Gastrocnemius medialis (tissue), 4 donors: Measurements from ENCODE around the gene SLC35F1. TPM values are rescaled to one million over a fixed set of nuclear protein-coding genes. Genes with fewer than 3 reads are reported as not detected.

Experiments
- ATAC-seq, 2 donors: fragments of 150-250 bp; one replicate each; pipeline ENCODE4 v1.9.1; 2016
- DNase-seq, 2 donors: peaks; one replicate each; pipeline ENCODE4 v3.0.0-alpha.2; 2019
- H3K27ac ChIP-seq, 4 donors: fragments of 200-600 bp; sonication (generic); 1 replicate in 1 of 4; 2 replicates in 3 of 4; pipeline ENCODE4 v1.5.1; 2016 to 2018; ENCODE audit warnings: mild to moderate bottlenecking in 2 of 4, moderate library complexity in 1 of 4
- H3K27me3 ChIP-seq, 3 donors: fragments of 200-600 bp; sonication (generic) in 2 of 3; 1 replicate in 1 of 3; 2 replicates in 2 of 3; pipeline versions ENCODE4 v1.5.1 to v1.6.0; 2016 to 2019; ENCODE audit warnings: mild to moderate bottlenecking in 1 of 3, moderate library complexity in 1 of 3
- H3K36me3 ChIP-seq, 2 donors: fragments of 200-600 bp; sonication (generic) in 1 of 2; one replicate each; pipeline ENCODE4 v1.5.1; 2017 to 2018
- H3K4me1 ChIP-seq, 2 donors: fragments of 200-600 bp; sonication (generic) in 1 of 2; one replicate each; pipeline ENCODE4 v1.5.1; 2016 to 2017; ENCODE audit warnings: mild to moderate bottlenecking in 2 of 2
- H3K4me3 ChIP-seq, 4 donors: fragments of 200-600 bp; sonication (generic) in 3 of 4; 1 replicate in 1 of 4; 2 replicates in 3 of 4; pipeline ENCODE4 v1.5.1; 2016 to 2019; ENCODE audit warnings: mild to moderate bottlenecking in 2 of 4
- H3K9me3 ChIP-seq, 3 donors: fragments of 200-600 bp; sonication (generic) in 2 of 3; 1 replicate in 1 of 3; 2 replicates in 2 of 3; pipeline ENCODE4 v1.5.1; 2016 to 2019
- CTCF ChIP-seq, 5 experiments: fragments of 450-650 bp in 3 of 5; fragments of 200-600 bp in 2 of 5; sonication (generic) in 2 of 5; IDR thresholded peaks in 4 of 5; conservative IDR thresholded peaks in 1 of 5; 1 replicate in 4 of 5; 2 replicates in 1 of 5; pipeline ENCODE4 v1.5.1; 2016 to 2019; ENCODE audit warnings: antibody characterized with exemption in 5 of 5, mild to moderate bottlenecking in 3 of 5, moderate library complexity in 3 of 5
- POLR2A ChIP-seq, 2 donors: fragments of 450-650 bp; IDR thresholded peaks; one replicate each; pipeline ENCODE4 v1.6.1; 2017; ENCODE audit warnings: antibody characterized with exemption in 2 of 2, mild to moderate bottlenecking in 2 of 2, moderate library complexity in 2 of 2
- in situ Hi-C, 4 donors: fragments of 200-750 bp; cut with MboI; loops; one replicate each; pipeline versions ENCODE4 v1.15.0 to v1.8.0; 2017; ENCODE audit warnings: low sequenced_read_pairs in 4 of 4
- intact Hi-C: fragments of 100-400 bp; cut with DNase I; formaldehyde crosslinking; loops from one replicate; pipeline ENCODE4 v1.15.1; 2023; ENCODE audit warnings: low total_unique reads
- total RNA-seq, 4 donors: library from RNA; depleted of rRNA; stranded (reverse); fragments of >200 nt; gene quantifications; one replicate each; pipeline versions ENCODE4 v1.1.0 to v1.2.3, GENCODE V29; 2016

SLC35F1 gene
- total RNA-seq, 4 donors from 2014 or later, result 0.13 to 0.29 TPM; not detected in 2

- H3K4me1 ChIP-seq, result no peaks in the 10 kb centered on the region
- intact Hi-C loops, result no loop called here
- H3K4me3 ChIP-seq, result no peak overlapping the region
- H3K27ac ChIP-seq, result no peak overlapping the region
- no peaks in the 10 kb centered on the region for H3K9me3 ChIP-seq
- no peak for ATAC-seq
- in situ Hi-C loops, result no loop called here
- no peaks in the 10 kb centered on the region for H3K36me3 ChIP-seq
- TF ChIP-seq POLR2A (IDR thresholded peaks at IDR 0.05), result no peak
- TF ChIP-seq CTCF (IDR thresholded peaks at IDR 0.05 in 4 of 5, conservative IDR thresholded peaks at IDR 0.05 in 1 of 5), result no peak
- no peaks in the 10 kb centered on the region for H3K27me3 ChIP-seq
- DNase-seq, result no peak
These were observed 240.4 kb downstream of the SLC35F1 start for GRCh38 chr6:118147511-118147910.

GRCh38 chr6:118148561-118148960 is 241.5 kb downstream of the SLC35F1 start:
- no peak overlapping the region for H3K27ac ChIP-seq
- no peaks in the 10 kb centered on the region for H3K9me3 ChIP-seq
- H3K4me3 ChIP-seq, result no peak overlapping the region
- in situ Hi-C loops, result no loop called here
- TF ChIP-seq POLR2A (IDR thresholded peaks at IDR 0.05), result no peak
- TF ChIP-seq CTCF (IDR thresholded peaks at IDR 0.05 in 4 of 5, conservative IDR thresholded peaks at IDR 0.05 in 1 of 5), result no peak
- ATAC-seq, result no peak
- H3K27me3 ChIP-seq, result no peaks in the 10 kb centered on the region
- intact Hi-C loops, result no loop called here
- no peak for DNase-seq
- no peaks in the 10 kb centered on the region for H3K4me1 ChIP-seq
- H3K36me3 ChIP-seq, result no peaks in the 10 kb centered on the region

GRCh38 chr6:118152524-118152923 is 245.5 kb downstream of the SLC35F1 start:
- intact Hi-C loops (no loop called here), in situ Hi-C loops (no loop called here)
- no peak for TF ChIP-seq CTCF (IDR thresholded peaks at IDR 0.05 in 4 of 5, conservative IDR thresholded peaks at IDR 0.05 in 1 of 5)
- no peak for TF ChIP-seq POLR2A (IDR thresholded peaks at IDR 0.05)
- Histone ChIP-seq H3K36me3 (no peaks in the 10 kb centered on the region), H3K4me3 (no peak overlapping the region), H3K27me3 (no peaks in the 10 kb centered on the region), H3K27ac (no peak overlapping the region), H3K9me3 (no peaks in the 10 kb centered on the region), H3K4me1 (no peaks in the 10 kb centered on the region)
- DNase-seq (no peak), ATAC-seq (no peak)

GRCh38 chr6:118161343-118161742 is 254.3 kb downstream of the SLC35F1 start:
- H3K27me3 ChIP-seq, result no peaks in the 10 kb centered on the region

More at GRCh38 chr6:118161343-118161742, 254.3 kb downstream of the SLC35F1 start:
- no peak for ATAC-seq
- intact Hi-C loops, result no loop called here
- TF ChIP-seq POLR2A (IDR thresholded peaks at IDR 0.05), result no peak
- TF ChIP-seq CTCF (IDR thresholded peaks at IDR 0.05 in 4 of 5, conservative IDR thresholded peaks at IDR 0.05 in 1 of 5), result no peak
- no peak overlapping the region for H3K4me3 ChIP-seq
- H3K27ac ChIP-seq, result no peak overlapping the region
- H3K9me3 ChIP-seq, result no peaks in the 10 kb centered on the region
- no peaks in the 10 kb centered on the region for H3K4me1 ChIP-seq
- in situ Hi-C loops, result no loop called here
- no peak for DNase-seq
- H3K36me3 ChIP-seq, result no peaks in the 10 kb centered on the region
